Measurements from ENCODE around the gene DAZ2.
"Not testable (repeated sequence)": the region's sequence is repeated elsewhere in the genome, so short reads cannot be mapped to it uniquely, and the experiment has no call there.

DAZ2 gene, protein sequence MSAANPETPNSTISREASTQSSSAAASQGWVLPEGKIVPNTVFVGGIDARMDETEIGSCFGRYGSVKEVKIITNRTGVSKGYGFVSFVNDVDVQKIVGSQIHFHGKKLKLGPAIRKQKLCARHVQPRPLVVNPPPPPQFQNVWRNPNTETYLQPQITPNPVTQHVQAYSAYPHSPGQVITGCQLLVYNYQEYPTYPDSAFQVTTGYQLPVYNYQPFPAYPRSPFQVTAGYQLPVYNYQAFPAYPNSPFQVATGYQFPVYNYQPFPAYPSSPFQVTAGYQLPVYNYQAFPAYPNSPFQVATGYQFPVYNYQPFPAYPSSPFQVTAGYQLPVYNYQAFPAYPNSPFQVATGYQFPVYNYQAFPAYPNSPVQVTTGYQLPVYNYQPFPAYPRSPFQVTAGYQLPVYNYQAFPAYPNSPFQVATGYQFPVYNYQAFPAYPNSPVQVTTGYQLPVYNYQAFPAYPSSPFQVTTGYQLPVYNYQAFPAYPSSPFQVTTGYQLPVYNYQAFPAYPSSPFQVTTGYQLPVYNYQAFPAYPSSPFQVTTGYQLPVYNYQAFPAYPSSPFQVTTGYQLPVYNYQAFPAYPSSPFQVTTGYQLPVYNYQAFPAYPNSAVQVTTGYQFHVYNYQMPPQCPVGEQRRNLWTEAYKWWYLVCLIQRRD

DNA sequence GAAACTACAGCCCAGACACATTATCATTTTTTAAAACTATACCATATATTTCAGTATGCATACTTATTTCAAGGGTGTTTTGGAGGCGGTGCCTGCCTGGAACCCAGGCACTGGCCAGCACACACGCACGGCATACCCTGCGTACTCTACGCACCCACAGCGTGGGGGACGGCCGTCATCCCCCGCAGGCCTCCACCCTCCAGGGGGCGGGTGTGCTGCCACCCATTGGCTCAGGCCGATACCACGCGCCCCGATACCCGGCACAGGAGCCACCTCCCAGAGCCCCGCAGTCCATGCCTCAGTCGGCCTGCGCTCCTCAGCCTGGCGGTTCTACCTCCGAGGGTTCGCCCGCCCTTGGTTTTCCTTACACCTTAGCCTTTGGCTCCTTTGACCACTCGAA is at the start of gene DAZ2:
Gene DAZ2 (plus strand): TSS at position 301 of the 400 bp plus-strand sequence. CDS start 208 bp downstream, outside the sequence.
- not testable (repeated sequence) for H3K9me3 ChIP-seq (ENCODE audit: control insufficient read depth in 1 of 2, low read length in 2 of 2); H3K27ac ChIP-seq (ENCODE audit: low read depth, low read length); H3K4me3 ChIP-seq (ENCODE audit: low read depth in 1 of 2, low read length in 2 of 2); H3K36me3 ChIP-seq (ENCODE audit: control insufficient read depth in 1 of 2, insufficient read depth in 2 of 2, low read length in 2 of 2); H3K27me3 ChIP-seq (ENCODE audit: control insufficient read depth in 1 of 2, insufficient read depth in 2 of 2, low read length in 2 of 2); H3K4me1 ChIP-seq (ENCODE audit: control insufficient read depth in 1 of 2, insufficient read depth in 2 of 2, low read length in 2 of 2); H3K9ac ChIP-seq (ENCODE audit: low read depth in 1 of 2, low read length in 2 of 2)

DNA sequence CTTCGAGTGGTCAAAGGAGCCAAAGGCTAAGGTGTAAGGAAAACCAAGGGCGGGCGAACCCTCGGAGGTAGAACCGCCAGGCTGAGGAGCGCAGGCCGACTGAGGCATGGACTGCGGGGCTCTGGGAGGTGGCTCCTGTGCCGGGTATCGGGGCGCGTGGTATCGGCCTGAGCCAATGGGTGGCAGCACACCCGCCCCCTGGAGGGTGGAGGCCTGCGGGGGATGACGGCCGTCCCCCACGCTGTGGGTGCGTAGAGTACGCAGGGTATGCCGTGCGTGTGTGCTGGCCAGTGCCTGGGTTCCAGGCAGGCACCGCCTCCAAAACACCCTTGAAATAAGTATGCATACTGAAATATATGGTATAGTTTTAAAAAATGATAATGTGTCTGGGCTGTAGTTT is 20.4 kb upstream of the DAZ2 start, which contains the start of gene DAZ1:
Gene DAZ1 (minus strand): TSS at position 101 of the 400 bp plus-strand sequence. CDS start 208 bp downstream, outside the sequence.
- not testable (repeated sequence) for H3K4me1 ChIP-seq (ENCODE audit: control insufficient read depth in 1 of 2, insufficient read depth in 2 of 2, low read length in 2 of 2); H3K36me3 ChIP-seq (ENCODE audit: control insufficient read depth in 1 of 2, insufficient read depth in 2 of 2, low read length in 2 of 2); H3K27ac ChIP-seq (ENCODE audit: low read depth, low read length); H3K9me3 ChIP-seq (ENCODE audit: control insufficient read depth in 1 of 2, low read length in 2 of 2); H3K9ac ChIP-seq (ENCODE audit: low read depth in 1 of 2, low read length in 2 of 2); H3K27me3 ChIP-seq (ENCODE audit: control insufficient read depth in 1 of 2, insufficient read depth in 2 of 2, low read length in 2 of 2); H3K4me3 ChIP-seq (ENCODE audit: low read depth in 1 of 2, low read length in 2 of 2)

DNA sequence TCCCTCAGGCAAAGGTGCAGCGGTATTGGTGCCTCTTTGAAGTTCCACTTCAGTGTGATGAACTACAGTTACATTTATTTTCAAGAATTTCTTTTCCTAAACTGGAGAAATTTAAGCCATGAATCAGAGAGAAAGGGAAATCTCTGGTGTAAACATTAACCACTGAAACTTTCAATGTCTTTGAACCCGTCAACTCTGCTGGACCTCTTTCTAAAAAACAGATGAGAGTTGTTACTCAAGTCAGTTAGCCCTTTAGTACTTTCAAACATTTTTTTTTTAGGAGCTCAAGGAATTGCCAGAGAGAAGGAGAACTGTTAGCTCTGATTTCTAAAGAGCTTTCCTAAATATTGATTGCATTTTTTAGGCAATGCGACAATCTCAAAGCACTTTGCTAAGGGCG is 11.9 kb upstream of the DAZ2 start:
- H3K36me3 ChIP-seq (ENCODE audit: control insufficient read depth in 1 of 2, insufficient read depth in 2 of 2, low read length in 2 of 2): not testable (repeated sequence)

DNA sequence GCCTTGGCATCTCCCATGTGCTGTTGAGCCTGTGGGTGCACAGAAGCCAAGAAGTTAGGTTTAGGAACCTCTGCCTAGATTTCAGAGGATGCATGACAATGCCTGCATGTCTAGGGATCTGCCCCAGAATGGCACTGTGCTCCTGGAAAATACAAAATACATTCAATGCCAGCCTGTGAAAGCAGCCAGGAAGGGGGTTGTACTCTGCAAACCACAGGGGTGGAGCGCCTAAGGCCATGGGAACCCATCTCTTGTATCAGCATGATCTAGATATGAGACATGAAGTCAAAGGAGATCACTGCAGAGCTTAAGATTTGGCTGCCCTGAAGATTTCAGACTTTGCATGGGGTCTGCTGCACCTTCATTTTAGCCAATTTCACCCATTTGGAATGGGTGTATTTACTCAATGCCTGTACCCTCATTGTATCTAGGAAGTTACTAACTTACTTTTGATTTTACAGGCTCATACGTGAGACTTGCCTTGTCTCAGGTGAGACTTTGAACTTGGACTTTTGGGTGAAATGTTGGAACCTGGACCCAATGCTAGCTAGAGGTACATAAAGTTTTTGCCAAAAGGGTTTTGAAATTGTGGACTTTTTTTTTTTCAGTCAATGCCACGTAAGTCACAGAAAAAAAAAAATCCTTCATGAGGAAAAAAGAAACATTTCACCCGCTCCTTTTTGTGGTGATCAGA is 9.4 kb upstream of the DAZ2 start:
- not testable (repeated sequence) for H3K36me3 ChIP-seq (ENCODE audit: control insufficient read depth in 1 of 2, insufficient read depth in 2 of 2, low read length in 2 of 2); H3K9me3 ChIP-seq (ENCODE audit: control insufficient read depth in 1 of 2, low read length in 2 of 2); H3K27me3 ChIP-seq (ENCODE audit: control insufficient read depth in 1 of 2, insufficient read depth in 2 of 2, low read length in 2 of 2); H3K4me1 ChIP-seq (ENCODE audit: control insufficient read depth in 1 of 2, insufficient read depth in 2 of 2, low read length in 2 of 2); H3K4me3 ChIP-seq (ENCODE audit: low read depth in 1 of 2, low read length in 2 of 2); H3K9ac ChIP-seq (ENCODE audit: low read depth in 1 of 2, low read length in 2 of 2); H3K27ac ChIP-seq (ENCODE audit: low read depth, low read length)

More for the DNA sequence above, 11.9 kb upstream of the DAZ2 start:
- H3K27ac ChIP-seq (ENCODE audit: low read depth, low read length); H3K9me3 ChIP-seq (ENCODE audit: control insufficient read depth in 1 of 2, low read length in 2 of 2); H3K4me1 ChIP-seq (ENCODE audit: control insufficient read depth in 1 of 2, insufficient read depth in 2 of 2, low read length in 2 of 2); H3K27me3 ChIP-seq (ENCODE audit: control insufficient read depth in 1 of 2, insufficient read depth in 2 of 2, low read length in 2 of 2); H3K9ac ChIP-seq (ENCODE audit: low read depth in 1 of 2, low read length in 2 of 2); H3K4me3 ChIP-seq (ENCODE audit: low read depth in 1 of 2, low read length in 2 of 2): not testable (repeated sequence)

DNA sequence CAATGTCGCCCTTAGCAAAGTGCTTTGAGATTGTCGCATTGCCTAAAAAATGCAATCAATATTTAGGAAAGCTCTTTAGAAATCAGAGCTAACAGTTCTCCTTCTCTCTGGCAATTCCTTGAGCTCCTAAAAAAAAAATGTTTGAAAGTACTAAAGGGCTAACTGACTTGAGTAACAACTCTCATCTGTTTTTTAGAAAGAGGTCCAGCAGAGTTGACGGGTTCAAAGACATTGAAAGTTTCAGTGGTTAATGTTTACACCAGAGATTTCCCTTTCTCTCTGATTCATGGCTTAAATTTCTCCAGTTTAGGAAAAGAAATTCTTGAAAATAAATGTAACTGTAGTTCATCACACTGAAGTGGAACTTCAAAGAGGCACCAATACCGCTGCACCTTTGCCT is 8.7 kb upstream of the DAZ2 start:
- H3K27me3 ChIP-seq (ENCODE audit: control insufficient read depth in 1 of 2, insufficient read depth in 2 of 2, low read length in 2 of 2); H3K36me3 ChIP-seq (ENCODE audit: control insufficient read depth in 1 of 2, insufficient read depth in 2 of 2, low read length in 2 of 2); H3K9me3 ChIP-seq (ENCODE audit: control insufficient read depth in 1 of 2, low read length in 2 of 2); H3K4me1 ChIP-seq (ENCODE audit: control insufficient read depth in 1 of 2, insufficient read depth in 2 of 2, low read length in 2 of 2); H3K4me3 ChIP-seq (ENCODE audit: low read depth in 1 of 2, low read length in 2 of 2); H3K9ac ChIP-seq (ENCODE audit: low read depth in 1 of 2, low read length in 2 of 2); H3K27ac ChIP-seq (ENCODE audit: low read depth, low read length): not testable (repeated sequence)

All from duodenal mucosa (tissue), 2 donors.